Islet precursor cell (in vitro differentiated cells): ENCODE measurements around the gene UNC13A.

Experiments used
- DNase-seq: peaks from one replicate; pipeline ENCODE4 v3.0.0-alpha.2; 2018

Gene UNC13A

DNA sequence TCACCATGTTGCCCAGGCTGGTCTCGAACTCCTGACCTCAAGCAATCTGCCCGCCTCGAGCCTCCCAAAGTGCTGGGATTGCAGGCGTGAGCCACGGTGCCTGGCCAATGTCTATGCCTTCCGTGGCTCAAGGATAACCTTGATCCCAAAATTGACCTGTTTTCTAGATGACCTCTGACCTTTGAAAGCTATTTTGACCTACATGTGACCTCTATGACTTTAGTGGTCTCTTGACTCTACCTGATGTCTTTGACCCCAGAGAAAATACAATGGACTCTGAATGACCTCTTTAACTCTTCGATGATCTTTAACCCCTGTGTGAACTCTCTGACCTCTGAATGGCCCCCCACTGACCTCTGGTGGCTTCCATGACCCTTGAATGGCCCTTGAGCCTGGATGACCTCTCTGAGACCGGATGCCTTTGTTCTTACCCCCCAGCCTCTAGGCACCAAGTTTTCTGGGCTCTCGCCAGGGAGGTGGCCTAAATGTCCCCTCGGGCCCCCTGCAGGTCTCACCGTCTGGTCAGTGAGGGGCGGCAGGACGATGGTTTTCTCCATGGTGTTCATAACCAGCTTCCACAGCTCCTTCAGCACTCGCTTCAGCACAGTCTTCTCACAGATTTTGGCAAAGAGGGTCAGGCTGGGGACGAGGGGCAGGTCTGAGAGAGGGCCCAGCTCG lies 63.7 kb downstream of the UNC13A start:
- no peak for DNase-seq

DNA sequence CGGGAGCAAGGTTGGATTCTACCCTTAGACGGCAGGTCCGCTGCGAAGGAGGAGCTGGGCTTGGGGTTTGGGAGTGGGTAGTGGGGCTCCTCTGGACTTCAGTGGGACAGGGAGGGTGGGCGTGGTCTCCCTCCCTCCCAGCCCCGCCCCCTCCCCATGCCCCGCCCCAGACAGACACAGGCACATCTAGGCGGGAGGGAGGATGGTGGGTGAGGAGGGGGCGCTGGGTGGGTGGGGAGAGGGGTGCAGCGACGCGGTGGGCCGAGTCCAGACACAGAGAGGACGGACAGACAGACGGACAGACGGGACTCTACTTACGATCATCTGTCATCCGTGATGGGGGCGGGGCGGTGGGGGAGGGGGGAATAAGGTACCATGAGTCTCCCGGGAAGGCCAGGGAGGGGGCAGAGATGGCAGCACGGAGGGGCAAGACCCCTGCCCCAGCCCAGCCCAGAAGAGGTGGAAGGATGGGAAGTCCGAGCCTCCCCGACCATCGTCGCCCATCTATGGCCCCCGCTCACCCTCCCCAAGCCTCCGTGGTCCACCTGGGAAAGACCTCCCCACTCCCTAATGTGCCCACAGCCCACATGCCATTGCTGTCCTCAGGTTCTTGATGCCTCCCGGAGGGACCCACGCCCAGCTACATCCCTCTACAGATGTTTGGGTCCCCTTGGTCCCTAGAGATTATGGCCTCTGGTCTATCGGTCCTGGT lies 64.8 kb downstream of the UNC13A start:
- DNase-seq: no peak

DNA sequence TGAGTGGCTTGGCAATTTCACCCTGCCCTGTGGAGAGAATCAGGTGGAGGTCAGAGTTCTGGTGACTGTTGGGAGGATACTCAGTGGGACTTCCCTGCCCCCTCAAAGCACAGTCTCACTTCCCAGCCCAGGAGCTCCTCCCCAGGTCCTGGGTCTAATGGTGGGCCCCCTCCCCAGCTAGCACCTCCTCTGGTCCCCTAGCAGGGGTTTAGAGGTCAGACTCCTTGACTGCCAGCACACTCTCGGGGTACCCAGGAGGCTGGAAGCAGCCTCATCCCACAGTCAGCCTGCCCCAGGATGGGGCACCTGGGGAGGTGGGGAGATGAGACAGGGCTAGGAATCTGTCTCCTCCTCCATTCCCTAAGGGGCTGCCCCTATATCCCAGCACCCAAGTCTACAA lies 67.5 kb downstream of the UNC13A start:
- DNase-seq: no peak

DNA sequence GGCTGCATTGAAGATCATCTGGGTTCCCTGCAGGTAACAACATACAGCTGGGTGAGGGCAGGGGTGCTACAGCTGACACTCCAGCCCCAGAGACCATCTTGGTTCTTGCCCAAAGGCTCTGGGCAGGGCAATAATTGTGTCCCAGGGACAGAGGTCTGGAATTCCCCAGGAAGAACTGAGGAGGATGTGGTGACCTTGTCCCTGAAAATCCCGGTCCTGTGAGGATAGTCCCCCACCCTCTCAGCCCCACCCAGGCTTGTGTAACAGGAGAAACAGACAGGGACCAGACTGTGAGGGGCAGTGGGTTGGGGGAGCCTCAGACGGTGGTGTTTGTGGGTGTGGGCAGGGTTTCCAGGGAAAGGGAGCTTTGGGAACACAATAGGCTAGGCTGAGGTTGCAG lies 69.2 kb downstream of the UNC13A start:
- no peak for DNase-seq

DNA sequence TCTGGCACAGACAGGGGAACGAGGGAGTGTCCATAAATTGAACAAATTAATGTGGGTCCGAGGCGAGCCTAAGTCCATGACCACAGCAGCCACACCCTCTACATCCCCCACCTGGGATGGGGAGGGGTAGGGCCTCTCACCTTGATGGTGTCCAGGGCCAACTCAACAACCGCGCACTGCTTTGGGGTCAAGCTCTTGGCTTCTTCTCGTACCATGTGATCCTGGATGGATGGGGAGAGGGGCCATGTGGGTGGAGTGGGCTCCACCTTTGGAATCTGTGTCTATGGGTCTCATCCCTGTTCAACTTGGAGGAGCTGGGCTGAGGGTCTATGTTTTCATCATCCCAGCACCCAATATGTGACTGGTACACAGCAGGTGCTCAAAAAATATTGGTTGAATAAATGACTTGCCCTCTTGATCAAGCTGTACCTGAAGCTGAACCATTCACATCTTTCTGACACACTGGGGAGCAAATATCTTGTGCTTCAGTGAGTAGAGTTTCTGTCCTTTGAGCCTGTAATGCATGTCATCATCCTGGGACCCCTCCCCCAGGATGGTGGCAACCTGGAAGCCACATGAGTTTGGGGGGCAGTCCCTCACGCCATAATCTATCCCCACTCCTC lies 69.8 kb downstream of the UNC13A start:
- DNase-seq: no peak

DNA sequence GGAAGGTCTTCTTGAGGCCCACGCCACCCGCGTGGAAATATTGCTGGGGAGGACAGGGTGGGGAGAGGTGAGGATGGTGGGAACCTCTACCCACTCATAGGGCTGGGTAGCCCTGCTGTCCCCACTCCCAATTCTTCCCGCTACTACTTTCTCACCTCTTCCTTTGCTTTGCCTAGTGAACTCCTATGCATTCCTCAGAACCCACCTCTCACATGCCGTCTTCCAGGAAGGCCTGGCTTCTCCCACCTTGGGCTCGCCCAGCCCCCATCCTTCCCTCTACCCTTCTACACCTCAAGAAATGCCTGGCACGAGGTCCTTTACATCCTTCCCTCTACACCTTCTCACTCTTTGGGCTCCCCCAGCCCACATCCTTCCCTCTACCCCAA lies 70.4 kb downstream of the UNC13A start:
- DNase-seq: no peak

DNA sequence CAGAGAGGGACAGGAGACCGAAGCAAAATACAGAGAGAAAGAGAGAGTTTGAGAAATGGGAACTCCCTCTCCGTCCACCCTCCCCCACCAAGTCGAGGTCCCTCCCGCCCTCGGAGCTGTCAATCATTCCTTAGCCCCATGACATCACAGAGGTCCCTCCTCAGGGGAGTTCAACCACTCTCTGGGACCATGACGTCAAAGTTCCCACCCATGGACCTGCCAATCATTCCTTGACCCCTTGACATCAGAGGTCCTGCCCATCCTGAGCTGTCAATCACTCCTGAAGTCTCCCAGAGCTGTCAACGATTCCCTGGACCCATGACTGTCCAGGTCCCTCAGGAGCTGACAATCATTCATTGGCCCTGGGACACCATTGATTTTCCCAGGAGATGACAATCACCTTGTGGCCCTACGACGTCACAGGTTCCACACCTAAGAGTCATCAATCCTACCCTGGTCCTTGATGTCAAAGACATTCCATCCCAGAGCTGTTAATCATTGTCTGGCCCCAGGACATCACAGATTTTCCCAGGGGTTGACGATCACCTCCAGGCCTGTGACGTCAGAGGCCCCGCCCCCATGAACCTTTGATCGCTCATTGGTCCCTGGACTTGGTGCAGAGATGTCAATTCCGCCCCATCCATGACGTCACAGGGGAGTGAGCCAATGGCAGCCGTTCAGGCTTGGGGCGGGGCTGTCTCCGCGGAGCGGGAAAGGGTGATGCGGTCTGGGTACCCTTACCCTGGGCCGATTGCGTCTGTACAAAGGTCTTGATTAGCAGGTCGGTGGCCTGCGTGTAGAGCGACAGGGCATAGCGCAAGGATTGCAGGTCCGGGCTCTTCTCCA lies 71.0 kb downstream of the UNC13A start:
- DNase-seq: peak; percentile 73

DNA sequence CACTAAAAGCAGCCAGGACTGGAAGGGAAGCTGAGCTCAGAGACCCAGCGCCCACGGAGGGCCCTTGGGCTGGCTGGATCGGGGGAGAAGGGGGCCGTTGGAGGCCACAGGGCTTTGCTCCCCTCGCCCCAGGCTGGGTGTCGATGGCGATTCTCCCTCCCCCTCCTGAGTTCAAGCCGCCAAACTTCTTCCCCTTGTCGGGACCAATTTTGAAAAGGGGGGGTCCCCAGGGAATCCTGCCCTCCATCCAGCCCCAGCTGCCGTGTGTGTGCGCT lies 71.5 kb downstream of the UNC13A start:
- DNase-seq: no peak

DNA sequence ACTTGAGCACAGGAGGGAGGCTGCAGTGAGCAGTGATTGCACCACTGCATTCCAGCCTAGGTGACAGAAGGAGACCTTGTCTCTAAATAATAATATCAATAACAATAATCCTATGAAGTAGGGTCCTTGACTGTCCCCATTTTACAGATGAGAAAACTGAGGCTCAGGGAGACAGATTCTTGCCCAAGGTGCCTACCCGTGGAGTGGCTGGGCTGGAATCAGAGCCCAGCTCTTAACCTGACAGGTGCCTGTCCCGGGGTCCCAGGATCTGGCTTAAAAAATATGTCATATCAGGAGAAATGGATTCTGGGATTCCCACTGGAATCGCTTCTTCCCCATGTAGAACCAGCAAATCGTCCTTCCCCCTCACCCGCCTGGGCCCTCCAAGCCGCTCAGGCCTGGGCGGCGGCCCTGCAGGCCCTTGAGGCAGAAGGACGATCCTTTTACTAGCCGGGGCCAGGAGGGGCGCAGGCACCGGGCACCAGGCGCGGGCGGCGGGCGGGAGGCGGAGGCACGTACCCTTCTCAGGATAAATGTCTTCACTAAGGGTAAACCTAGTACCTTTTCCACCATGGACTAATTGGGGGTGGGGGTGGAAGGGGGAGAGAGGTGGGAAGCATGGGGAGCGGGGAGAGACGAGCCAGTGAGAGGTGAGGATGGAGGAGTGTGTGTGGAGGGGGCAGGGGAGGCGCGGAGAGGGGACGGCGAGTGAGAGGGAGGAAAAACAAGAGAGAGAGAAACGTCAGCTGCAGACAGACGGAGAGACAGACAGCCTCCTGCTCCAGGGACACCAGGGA lies 72.1 kb downstream of the UNC13A start:
- no peak for DNase-seq

DNA sequence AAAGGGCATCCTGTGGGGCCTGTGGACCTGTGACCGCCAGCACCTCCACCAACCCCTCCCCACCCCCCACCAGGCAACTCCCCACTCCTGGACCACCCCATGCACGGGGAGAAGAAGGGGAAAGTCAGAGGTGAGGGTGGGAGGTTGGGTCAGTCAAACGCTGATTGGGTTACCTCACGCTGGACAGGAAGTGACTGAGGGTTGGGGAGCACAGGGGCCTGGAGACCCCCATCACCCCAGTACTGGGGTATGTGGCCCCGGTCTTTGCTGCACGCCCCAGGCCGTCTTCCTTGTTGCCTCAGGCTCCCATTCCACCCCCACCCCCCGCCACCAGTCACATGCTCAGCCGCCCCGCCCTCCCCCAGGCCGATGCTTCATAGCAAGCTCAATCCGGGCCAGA lies 73.7 kb downstream of the UNC13A start:
- no peak for DNase-seq

DNA sequence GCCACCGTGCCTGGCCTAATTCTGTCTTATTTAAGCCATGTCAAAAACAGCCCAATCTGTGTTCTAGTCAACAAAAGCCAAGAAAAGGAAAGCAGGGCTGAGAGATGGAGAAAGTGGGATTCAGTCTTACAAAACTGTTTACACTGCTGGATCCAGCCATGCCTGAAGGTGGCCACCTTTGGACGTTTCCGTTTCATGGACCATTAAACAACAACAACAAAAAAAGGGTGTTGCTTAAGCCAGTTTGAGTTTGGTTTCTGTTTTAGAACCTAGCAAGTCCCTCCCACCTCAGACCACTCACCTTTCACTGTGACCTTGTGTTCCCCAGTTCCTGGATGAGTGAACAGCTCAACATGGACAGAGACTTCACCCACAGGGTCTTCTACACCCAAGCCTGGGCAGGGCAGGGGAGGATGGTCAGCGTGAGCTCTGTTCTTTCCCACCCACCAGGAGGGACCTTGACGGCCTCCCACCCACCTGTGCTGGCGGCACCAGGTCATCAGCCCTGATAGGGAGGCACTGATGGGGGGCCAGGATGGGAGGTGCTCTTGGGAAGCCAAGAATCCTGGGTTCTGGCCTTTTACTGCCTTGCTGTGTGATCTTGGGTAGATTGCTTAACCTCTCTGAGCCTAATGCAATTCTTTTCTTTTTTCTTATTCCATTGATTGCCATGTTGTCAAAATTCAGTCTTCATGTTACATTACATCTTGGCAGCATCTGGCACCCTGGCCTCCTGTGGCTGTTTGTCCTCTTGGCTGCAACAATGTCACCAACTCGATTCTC lies 76.5 kb downstream of the UNC13A start:
- DNase-seq: no peak

DNA sequence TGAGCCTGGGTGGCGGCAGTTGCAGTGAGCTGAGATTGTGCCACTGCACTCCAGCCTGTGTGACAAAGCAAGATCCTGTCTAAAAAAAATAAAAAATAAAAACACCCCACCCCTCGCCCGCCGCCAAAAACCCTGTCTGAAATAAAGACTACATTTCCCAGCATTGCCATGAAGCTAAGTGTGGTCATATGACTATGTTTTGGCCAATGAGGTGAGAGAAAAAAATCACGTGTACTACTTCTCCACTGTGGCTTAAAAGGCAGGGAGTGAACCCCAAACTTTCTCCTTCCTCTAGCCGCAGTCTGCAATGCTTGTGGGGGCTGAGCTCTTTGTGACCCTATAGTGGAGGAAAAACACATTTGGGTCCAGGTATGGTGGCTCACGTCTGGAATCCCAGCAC lies 77.8 kb downstream of the UNC13A start:
- no peak for DNase-seq

DNA sequence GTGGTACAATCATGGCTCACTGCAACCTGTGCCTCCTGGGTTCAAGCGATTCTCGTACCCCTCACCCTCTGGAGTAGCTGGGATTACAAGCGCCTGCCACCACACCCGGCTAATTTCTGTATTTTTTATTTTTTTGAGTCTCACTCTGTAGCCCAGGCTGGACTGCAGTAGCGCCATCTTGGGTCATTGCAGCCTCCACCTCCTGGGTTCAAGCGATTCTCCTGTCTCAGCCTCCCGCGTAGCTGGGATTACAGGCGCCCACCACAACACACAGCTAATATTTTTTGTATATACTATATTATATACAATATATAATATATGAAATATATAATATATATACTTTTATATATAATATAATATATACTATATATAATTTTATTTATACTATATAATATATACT lies 80.2 kb downstream of the UNC13A start:
- DNase-seq: no peak

DNA sequence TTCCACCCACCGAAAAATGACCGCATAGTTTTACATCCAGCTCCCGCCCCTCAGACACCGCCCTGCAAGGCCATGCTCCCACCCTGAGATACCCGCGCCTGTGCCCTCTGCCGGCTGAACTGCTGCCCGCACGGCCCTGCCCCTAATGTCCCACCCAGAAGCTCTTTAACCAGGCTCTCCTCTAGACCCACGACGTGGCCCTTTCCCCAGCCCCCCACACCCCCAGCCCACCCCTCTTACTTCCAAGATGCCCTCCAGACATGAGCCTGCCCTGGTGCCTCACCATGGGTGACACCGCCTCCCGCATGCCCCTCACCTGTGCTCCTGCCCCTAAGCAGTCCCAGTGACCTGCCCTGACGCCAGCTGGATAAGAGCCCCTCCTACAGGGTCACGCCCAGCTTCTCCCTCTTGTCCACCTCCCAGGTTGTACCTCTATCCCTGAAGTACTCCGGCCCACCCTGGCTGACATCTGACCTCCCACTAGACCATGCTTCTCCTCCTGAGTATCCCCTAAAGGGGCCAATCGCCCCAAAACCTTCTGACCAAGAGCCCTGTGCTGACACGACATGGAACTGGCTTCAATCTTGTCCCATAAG lies 81.5 kb downstream of the UNC13A start:
- DNase-seq: peak; percentile 62

DNA sequence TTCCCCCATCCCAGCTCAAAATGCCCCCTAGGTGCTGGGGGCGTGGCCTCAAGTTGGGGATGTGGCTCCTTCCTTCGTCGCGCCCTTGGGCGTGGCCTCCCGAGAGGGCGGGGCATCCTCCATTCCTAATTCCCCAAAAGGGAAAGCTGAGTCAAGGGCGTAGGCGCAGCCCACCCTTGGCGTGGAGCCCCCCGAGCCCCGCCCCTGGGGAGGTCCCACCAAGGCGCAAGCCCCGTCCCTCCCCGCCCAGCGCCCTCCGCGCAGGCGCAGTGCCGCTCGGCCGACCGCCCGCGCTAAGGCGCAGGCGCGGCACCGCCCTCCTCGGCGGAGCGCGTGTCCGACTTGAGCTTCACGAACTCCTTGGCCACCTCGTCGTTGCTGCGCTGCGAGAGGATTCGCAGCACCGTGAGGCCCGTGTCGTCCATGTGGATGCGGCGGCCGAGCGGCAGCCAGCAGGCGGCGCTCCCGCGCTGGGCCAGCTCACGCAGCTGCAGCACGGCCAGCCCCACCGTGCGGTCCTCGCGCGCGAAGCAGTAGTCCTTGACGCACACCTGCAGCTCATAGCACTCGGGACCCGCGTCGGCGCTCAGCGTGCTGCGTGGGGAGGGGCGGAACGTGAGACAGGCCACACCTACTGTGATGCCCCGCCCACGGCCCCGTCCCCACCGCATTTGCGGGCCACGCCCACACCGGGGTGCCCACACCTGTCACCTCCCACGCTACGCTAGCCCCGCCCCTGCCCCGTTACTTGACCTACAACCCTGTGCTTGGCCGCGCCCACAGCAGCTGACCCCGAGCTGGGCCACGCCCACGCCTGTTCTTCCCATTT lies 82.2 kb downstream of the UNC13A start:
- peak; percentile 95 for DNase-seq

DNA sequence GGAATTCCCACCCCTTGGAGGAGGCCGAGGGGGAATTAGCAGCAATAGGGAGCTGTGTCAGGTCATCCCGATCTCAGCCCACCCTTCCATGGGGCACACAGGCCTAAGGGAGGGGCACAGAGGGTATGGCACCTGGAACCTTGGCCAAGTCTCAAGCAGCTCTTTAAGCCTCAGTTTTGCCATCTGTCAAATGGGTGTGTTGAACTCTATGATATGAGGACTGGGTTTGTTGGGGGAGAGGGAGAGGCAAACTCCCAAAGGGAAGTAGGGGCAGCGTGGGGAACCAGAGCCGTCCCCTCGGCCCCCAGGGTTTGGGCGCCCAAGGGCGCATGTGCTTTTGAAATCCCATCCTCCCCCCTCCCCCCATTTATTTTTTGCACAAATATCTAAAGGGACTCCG lies 83.0 kb downstream of the UNC13A start:
- DNase-seq: no peak

DNA sequence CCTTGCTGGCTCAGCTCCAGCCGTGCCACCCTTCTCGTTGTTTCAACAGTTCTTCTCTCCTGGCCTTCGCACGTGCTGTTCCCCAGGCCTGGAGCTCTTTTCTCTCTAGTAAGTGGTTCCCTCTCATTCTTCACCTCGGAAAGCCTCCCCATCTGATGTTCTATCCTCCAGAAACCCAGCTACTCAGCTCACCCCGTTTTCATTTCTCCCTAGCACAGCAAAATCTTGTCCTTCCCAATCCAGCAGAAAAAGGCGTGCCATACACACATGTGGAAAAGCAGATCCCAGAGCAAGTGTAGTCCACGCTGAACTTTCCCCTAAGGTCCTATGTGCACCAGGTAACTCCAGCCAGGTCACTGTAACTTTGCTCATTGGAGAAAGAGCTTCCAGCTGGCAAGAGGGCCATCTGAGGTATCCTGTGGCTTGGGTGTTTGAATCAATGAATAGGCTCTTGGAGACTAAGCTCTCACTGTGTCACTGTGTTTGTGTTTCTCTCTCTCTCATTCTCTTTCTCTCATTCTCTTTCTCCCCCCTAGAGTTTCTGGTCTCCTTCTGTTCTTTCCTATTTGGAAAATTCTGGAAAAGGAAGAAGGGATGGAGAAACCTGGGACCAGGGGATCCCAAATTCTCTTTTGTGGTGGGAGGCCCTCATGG lies 83.7 kb downstream of the UNC13A start:
- DNase-seq: no peak

DNA sequence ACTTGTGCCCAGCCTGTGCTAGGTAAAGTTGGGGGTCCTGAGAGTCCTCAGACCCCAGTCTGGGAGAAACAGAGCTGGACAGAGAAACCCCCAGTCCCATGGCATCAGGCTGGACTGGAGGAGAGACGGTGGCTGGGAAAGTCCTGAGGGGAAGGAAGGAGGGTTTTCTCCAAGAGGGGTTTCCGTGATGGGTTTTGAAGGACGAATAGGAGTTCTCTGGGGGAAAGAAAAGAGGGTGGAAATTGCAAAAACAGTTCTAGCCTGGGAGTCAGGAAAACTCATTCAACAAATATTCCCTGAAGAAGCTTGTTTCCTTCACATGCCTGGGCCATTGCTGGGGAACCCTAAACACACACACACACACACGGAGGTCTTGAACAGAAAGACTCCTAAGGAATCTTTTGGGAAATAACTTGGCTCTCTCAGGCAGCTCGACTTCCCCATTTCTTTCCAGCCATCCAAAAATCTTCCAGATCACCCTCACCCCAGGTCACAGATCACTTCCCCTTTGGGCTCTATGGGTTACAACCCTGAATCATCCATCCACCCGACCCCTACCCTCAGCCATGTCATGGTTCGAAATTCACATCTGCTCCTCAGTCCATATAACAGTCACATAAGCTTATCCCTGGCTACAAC lies 85.2 kb downstream of the UNC13A start:
- DNase-seq: no peak

DNA sequence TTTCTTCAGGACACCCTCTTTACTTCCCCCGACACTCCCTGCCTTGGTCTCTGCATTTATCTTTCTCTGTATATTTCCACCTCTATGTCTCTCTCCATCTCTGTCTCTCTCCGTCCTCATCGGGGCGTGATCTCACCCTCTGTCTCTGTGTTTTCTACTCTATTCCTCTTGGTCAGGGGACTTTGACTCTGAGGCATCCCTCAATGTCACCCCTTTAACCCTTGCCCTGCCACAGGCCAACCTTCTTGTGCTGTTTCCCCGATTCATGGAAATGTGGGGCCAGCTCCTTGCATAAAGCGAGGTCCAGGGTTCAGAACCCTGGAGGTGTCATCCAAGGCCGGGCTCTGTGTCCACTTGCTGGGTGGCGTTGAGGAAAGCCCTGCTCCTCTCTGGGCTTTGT lies 85.9 kb downstream of the UNC13A start:
- no peak for DNase-seq

DNA sequence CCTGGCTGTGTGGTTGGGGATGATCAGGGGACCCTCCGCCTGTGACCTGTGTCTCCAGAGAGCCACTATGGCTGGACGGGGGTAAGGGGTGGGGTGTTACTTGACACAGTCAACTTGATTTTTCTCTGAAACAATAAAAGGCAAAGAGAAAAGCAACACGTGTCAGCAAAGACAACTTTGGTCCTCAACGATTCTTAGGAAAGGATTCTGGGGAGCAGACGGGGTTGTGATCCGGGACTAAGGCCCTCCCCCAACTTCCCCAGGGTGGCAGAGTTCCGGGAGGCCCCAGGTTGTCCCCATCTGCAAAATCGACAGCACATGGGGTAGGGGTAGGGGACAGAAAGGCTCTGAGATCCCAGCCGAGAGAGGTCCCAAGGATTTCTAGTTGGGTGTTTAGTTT lies 86.5 kb downstream of the UNC13A start:
- no peak for DNase-seq
